ENCODE data around the gene SLC27A1. TPM values are rescaled to one million over a fixed set of nuclear protein-coding genes. Genes with fewer than 3 reads are reported as not detected.
"Not testable (repeated sequence)": the region's sequence is repeated elsewhere in the genome, so short reads cannot be mapped to it uniquely, and the experiment has no call there.

SLC27A1 gene
- total and polyA plus RNA-seq, 9 of the 15 experiments (the other 6 are each of a cell fraction or from before 2014, with no cell fraction given): 0.06 to 3.0 (median 1.1) TPM

- not testable (repeated sequence) for H3K4me2 ChIP-seq (ENCODE audit: insufficient read depth, low read length)
These were observed 28.7 kb downstream of the SLC27A1 start for GRCh38 chr19:17499025-17499424.

More at GRCh38 chr19:17499025-17499424, 28.7 kb downstream of the SLC27A1 start:
- POLR2A ChIA-PET; H3K79me2 ChIP-seq (ENCODE audit: control insufficient read depth, insufficient read depth, low read length); H3K9me1 ChIP-seq (ENCODE audit: control insufficient read depth, insufficient read depth, low read length); intact Hi-C loops (cut with micrococcal nuclease); H3K27ac ChIP-seq (ENCODE audit: extremely low read depth, low read depth, low read length); BruUV-seq (replicated peaks); H3K9ac ChIP-seq (ENCODE audit: insufficient read depth in 1 of 2, low read depth in 2 of 2, low read length in 2 of 2); H3K9me3 ChIP-seq (replicated peaks; ENCODE audit: control insufficient read depth, insufficient read depth, low read depth, low read length); H3K27me3 ChIP-seq (ENCODE audit: control insufficient read depth in 2 of 2, insufficient read depth in 2 of 2, low read length in 2 of 2); H3K36me3 ChIP-seq (ENCODE audit: control insufficient read depth, insufficient read depth, low read length); H4K20me1 ChIP-seq (replicated peaks; ENCODE audit: control insufficient read depth, insufficient read depth, low read length); H2AFZ ChIP-seq (ENCODE audit: low read depth, low read length); H3K4me3 ChIP-seq; TF ChIP-seq ATF1 (CRISPR knock-in tag; IDR thresholded peaks at IDR 0.05); JUND (tag; IDR thresholded peaks at IDR 0.05; ENCODE audit: borderline replicate concordance, low read depth, low read length): not testable (repeated sequence)
- FAIRE-seq (peak; percentile 77), ATAC-seq (peak; percentile 49; the same call in 2 of the 3 replicates), DNase-seq (ENCODE audit: extremely low read depth in 1 of 4, low spot score in 3 of 4) (peak in 1 of 4 experiments; percentile 29)
- in situ Hi-C loops (cut with MboI): loop anchor here (5.0 kb wide), 1 partner anchor 358 kb away; the partner anchor contains the start of gene RPL18A
- TF ChIP-seq SMAD4 (CRISPR knock-in tag; conservative IDR thresholded peaks at IDR 0.05) (peak; percentile 56; the same call in 1 of the 2 replicates), CTBP1 (IDR thresholded peaks at IDR 0.05; ENCODE audit: borderline replicate concordance) (peak; percentile 34), CTCF (IDR thresholded peaks at IDR 0.05 in 2 of 3, conservative IDR thresholded peaks at IDR 0.05 in 1 of 3; ENCODE audit: insufficient read depth in 2 of 3, low read depth in 1 of 3, low read length in 3 of 3) (peak; percentile 32 to 56 (median 50); a peak in 5 of 6 replicates), CREM (IDR thresholded peaks at IDR 0.05; ENCODE audit: low read depth) (peak; percentile 61; the same call in 1 of the 2 replicates), ZFX (CRISPR knock-in tag; IDR thresholded peaks at IDR 0.05) (0 out of 2 replicates have a peak, but pooled peaks have one; percentile 3), RAD21 (CRISPR knock-in tag; conservative IDR thresholded peaks at IDR 0.05 in 1 of 2, IDR thresholded peaks at IDR 0.05 in 1 of 2) (peak in 1 of 2 experiments; percentile 51; a peak in 3 of 4 replicates), C11orf30 (IDR thresholded peaks at IDR 0.05; ENCODE audit: low read depth) (peak; percentile 49; the same call in 1 of the 2 replicates), ZNF316 (IDR thresholded peaks at IDR 0.05) (peak; percentile 76), ATF1 (tag; IDR thresholded peaks at IDR 0.05) (peak; percentile 44; the same call in 1 of the 2 replicates), ZBTB33 (CRISPR knock-in tag; IDR thresholded peaks at IDR 0.05) (peak; percentile 92), MAFG (tag; conservative IDR thresholded peaks at IDR 0.05) (peak; percentile 38; the same call in 1 of the 2 replicates), JUND (IDR thresholded peaks at IDR 0.05; ENCODE audit: borderline replicate concordance, low read depth, low read length) (peak; percentile 25; the same call in 1 of the 2 replicates)
- CTCF ChIA-PET (ENCODE audit: low intra/inter-chr PET ratio): interaction anchor here (0.6 kb wide), 1 partner anchor 65 kb away, joined by 5 read pairs; no protein-coding TSS in a partner anchor
- H3K4me1 ChIP-seq (replicated peaks in 1 of 2; ENCODE audit: control insufficient read depth in 2 of 2, insufficient read depth in 2 of 2, low read length in 2 of 2): peaks cover 6 to 37% of the 10 kb centered on the region in 2 experiments; a peak in 3 of 5 replicates
- 20% methylated on average over 10 of the region's 12 CpGs for WGBS (ENCODE audit: insufficient coverage, low coverage, missing lambda C conversion rate)
